Kidney glomerular epithelial cell (primary cell): ENCODE results near the gene PXN.
"Not testable (repeated sequence)": the region's sequence is repeated elsewhere in the genome, so short reads cannot be mapped to it uniquely, and the experiment has no call there.

Source experiments
- DNase-seq: peaks from one replicate; lab custom pipeline; 2025; lab: John Stamatoyannopoulos, UW

PXN gene

DNA sequence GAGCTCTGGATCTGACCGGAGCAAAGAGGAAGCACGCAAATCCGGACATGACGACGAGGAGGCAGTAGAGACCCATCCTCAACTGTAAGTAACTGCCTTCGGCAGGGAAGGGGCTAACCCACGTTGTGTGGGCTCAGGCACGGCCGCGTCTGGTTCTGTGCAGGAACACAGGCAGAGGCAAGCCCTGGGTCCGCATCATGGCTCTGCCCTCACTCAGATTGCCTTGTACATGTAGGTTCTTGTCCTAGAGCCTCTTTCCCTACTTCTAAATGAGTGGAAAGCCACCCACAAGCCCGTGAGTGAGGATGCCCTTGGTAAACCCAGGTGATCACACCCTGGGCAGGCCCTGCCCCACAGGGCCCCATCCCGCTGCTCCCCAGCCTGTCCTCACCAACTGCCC is 55.7 kb downstream of the PXN start:
- no peak for DNase-seq

DNA sequence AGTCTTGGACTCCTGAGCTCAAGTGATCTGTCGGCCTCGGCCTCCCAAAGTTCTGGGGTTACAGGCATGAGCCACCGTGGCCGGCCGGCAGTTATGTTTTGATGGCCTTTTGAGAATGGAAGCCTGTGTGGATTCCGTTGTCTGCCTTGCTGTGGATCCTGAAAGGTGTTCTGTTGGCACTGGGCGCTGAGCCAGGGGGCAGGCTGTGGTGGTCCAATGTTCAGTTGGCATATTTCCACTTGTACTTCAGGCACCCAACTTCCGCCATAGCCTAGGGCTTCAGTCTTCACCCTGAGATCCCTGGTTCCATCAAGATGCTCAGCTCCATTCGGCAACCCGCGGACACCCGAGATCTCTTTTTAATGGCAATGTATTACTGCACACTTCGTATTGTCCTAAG is 58.3 kb downstream of the PXN start:
- no peak for DNase-seq

DNA sequence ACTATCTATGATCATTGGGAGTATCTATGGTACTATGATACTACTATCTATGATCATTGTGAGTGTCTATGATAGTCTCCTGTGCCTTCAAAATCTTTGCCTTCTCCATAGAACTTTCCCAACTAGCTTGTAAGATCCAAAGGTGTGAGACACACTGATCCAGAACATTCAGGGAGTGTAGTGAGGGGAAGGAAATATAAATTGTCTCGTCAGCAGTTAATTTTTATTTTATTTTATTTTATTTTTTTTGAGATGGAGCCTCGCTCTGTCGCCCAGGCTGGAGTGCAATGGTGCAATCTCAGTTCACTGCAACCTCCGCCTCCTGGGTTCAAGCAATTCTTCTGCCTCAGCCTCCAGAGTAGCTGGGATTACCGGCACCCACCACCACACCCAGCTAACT is 58.7 kb downstream of the PXN start:
- not testable (repeated sequence) for DNase-seq

DNA sequence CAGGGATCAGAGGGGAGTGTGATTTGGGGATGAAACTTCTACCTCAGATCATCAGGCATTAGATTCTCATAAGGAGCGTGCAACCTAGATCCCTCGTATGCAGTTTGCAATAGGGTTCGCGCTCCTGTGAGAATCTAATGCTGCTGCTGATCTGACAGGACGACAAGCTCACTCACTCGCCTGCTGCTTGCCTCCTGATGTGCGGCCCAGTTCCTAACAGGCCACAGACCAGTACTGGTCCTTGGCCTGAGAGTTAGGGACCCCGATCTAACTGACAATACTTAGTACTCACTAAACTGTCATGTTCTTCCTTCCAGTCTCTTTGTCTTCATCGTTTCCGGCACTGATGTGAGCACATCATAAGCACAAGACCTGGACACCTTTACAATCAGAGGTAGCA is 59.3 kb downstream of the PXN start:
- DNase-seq: no peak

DNA sequence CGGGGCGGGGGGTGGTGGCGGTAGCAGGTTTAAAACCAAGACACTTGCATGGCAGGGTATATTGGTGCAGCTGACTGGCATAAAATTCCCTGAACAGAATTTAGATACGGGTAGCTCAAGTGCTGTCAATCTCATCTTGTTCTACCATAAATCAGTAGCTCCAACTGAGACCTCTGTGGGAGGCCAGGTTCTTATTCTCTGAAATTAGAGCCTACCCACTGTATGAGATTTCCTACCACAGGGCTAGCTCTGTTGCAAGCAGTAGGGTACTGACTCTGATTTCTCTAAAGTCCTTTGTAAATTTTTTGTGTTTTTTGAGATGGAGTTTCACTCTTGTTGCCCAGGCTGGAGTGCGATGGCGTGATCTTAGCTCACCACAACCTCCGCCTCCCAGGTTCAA is 61.4 kb downstream of the PXN start:
- no peak for DNase-seq

DNA sequence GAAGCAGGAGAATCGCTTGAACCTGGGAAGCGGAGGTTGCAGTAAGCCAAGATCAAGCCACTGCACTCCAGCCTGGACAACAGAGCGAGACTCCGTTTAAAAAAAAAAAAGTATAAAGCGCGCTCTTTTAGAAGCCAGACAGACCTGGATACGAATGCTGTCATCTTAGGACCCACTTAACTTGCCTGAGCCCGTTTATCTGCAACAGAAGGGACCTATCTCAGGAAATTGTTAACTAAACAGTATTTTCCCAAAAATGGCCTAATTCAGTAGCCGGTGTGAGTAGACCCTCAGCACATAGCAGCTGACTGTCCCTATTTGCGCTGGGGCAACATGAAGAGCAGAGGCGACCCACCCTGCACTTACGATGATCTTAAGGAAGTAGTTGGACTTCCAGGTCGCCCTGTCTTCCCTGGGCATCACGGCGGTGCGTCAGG is 65.1 kb downstream of the PXN start:
- no peak for DNase-seq

DNA sequence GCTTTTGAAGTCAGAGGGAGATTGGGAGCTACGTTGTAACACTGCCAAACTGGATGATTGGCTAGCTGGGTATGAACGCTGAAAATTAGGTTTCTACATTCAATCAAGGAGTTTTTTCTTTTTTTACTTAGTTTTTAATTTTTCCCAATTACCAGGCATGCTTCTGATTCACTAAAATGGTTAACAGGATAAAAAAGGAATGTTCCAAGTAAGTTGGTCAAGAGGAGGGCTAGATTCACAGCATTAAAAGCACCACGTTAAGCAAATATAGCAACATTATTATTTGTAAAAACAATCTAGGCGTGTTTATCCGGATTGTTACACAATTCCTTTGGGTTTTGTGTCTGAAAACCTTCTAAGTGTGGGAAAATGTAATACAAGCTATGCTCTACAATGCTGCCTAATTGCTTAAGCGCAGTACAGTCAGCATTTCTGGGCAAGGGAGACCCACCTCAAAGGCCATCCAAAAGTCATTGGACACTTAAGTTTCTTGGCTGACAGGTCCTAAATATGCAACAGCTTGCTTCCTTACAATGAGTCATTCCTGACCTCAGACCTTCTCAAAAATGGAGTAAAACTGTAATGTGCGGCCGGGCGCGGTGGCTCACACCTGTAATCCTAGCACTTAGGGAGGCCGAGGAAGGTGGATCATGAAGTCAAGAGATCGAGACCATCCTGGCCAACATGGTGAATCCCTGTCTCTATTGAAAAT is 65.8 kb downstream of the PXN start:
- no peak for DNase-seq

DNA sequence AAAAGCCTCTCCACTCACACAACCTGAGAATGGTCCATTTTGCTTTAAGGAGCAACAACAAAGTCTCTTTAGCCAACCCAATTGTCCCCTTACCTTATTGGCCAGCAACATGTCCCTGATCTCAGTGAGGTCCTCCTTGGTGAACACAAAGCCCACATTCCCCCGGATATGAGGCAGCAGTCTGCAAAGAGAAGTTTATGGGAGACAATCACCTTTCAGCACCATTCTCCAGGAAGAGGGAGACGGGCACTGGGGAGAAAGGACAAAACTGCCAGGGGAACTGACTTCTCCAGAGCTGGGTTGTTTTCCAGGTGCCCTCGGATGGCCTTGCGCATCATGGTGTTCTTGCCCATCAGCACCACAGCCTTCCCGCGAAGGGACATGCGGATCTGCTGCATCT is 66.5 kb downstream of the PXN start:
- DNase-seq: no peak

DNA sequence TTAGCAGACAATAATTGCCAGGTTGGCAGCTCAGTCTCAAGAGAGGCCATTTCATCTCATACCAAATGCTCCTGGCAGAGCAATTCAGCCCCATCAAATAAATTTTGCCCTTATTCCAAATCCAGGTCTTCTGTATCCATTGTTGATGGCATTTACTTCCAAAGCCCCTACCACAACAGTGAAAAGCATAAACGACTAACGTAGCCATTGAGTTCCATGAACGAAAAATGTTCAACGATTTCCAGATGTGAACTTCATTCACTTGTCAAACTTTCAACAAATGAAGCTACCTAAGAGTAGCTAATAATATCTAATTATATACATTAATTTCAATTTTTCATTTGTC is 68.0 kb downstream of the PXN start:
- DNase-seq: no peak

DNA sequence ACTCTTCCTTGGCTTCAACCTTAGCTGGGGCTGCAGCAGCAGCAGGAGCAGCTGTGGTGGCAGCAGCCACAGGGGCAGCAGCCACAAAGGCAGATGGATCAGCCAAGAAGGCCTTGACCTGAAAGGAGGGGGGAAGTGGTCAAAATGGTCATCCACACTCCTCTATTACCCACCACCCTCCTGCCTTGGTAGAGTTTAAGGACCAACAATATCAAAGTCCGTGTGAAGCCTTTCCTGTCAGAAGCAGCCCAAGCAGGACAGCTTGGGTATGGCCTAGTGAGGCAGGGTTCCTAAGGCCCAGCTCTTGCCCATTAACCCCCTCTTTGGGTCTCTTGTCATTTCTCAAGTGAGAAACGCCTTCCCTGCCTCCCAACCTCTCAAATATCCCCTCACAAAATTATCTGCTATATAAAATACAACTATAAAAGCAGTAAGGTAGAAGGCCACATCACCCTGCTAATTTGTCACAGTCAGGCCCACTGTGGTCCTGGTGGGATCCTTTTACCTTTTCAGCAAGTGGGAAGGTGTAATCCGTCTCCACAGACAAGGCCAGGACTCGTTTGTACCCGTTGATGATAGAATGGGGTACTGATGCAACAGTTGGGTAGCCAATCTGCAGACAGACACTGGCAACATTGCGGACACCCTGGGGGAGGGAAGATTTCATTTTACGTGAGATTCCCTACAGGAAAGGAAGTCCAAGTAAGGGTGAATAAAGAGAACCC is 68.6 kb downstream of the PXN start:
- DNase-seq: not testable (repeated sequence)

DNA sequence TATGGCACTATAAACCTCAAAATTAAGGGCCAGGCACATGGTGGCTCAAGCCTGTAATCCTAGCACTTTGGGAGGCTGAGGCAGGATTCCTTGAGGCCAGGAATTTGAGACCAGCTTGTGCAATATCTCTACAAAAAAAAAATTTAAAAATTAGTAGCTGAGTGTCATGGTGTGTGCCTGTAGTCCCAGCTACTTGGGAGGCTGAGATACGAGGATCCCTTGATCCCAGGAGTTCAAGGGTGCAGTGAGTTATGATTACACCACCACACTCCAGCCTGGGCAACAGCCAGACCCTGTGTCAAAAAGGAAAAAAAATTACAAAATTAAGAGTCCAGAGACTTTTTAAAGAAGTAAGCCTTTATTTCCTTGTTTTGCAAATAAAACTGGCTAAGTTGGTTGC is 69.2 kb downstream of the PXN start:
- DNase-seq: no peak

DNA sequence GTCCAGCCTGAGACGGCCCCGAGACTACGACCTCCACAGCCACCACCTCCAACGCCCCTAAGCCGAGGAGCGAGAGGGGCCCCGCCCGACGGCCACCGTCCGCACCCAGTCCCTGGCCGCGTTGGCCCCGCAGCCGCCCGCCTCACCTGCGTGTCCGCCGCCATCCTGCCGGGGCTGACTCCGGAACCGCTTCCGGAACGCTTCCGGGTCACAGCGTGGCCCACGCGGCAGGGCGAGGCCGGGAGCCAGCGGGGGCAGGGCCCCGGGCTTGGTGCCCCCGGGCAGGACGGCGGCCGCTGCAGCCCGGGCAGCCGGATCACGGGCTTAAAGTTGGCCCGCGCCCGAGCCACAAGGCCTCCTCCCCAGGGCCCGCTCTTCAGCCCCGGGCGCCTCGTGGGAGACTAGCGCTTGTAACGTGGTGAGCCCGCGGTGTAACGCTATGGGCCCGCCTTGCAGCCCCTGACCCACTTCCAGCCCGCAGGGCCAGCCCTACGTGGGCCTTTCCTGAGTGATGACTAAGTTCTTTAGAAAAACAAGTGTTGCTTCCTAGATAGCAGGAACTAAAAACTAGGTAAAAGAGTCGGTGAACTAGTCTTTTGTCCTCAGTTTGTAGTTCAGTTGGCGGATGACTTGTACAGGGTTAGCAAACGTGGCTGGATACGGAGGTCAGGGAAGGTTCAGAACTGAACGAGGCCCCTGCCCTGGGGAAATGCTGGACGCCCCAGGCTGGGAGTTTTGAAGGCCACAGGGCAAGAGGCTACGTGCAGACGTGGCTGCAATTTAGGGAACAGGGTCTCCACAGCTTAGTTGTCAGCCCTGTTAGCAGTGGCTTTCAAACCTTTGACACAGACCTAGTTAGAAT is 70.8 kb downstream of the PXN start, which contains the start of gene GCN1:
Gene GCN1, minus strand, starts transcription at position 182 of the 862 bp plus-strand sequence. Its CDS starts 18 bp downstream, at position 164.
- DNase-seq: peak; percentile 59

DNA sequence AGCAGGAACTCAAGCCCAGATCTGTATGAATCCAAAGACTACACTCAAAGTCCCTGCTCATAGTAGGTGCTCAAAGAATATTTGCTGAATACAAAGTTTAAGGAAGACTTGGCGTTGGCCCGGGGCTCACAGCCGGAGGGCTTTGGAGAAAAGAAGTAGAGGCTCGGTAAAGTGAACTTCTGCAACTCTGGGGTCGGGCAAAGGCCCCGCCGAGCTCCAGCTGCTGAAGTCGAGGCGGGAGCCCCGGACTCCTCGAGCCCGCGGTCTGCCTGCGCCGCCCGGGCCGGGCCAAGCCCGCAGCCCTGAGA is 71.3 kb downstream of the PXN start:
- DNase-seq: no peak

DNA sequence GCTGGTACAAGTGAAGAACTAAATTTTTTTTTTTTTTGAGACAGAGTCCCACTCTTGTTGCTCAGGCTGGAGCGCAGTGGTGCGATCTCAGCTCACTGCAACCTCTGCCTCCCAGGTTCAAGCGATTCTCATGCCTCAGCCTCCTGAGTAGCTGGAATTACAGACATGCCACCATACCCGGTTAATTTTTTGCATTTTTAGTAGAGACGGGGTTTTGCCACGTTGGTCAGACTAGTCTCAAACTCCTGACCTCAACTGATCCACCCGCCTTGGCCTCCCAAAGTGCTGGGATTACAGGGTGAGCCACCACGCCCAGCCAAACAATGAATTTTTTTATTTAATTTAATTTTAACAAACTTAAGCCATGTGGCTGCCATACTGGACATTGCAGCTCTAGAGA is 72.2 kb downstream of the PXN start:
- DNase-seq: not testable (repeated sequence)

DNA sequence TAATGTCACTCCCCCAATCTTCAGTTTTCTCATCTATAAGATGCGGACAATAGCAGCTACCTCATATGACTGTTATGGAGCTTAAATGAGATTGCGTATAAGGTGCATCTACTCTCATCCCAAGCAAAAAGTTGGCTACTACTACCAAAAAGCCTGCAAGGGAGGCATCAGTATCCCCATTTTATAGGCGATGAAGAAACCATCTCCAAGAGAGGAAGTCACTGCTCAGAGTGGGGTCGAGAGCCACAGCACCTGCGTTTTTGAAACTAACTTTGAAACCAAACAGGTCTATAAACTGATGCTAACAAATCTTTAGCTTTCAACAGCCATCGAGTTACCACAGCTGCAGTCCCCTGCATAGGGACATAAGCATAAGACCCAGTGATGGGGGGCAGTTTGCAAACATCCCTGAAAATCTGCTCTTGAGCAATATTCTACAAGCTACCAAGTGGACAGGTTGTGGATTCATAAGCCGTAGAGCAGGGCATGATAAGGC is 74.5 kb downstream of the PXN start:
- DNase-seq: no peak

DNA sequence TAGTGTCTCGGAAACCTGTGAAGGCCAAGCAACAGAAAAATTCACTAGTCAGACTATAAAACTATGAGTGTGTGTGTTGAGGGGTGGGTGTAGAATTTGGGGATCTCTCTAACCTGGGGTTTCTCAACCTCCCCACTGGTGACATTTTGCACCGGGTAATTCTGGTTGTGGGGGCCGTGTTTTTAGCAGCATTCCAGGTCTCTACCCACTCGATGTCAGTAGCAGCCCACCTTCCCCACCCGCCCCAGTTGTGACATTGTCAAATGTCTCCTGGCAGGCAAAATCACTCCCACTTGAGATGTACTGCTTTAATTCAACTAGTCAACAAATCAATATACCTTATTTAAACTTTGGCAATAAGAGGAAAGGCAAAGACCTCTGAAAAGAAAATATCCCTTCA is 75.1 kb downstream of the PXN start:
- no peak for DNase-seq

DNA sequence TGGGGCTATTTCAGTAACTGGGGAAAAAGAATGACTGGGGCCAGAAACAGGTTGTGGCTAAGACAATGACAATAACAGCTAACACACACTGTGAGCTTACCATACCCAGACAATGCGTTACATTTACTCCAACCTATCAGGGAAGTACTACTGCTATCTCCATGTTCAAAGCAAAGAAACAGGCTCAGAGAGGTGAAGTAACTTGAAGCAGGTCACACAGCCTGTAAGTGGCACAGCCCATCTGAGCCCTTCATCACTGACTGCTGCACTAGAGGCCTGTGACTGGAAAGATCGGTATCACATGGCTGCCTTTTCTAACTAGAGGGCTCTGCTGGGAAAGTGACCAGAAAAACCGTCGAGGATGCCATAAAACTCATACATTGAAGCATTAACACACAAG is 78.9 kb downstream of the PXN start:
- DNase-seq: no peak

DNA sequence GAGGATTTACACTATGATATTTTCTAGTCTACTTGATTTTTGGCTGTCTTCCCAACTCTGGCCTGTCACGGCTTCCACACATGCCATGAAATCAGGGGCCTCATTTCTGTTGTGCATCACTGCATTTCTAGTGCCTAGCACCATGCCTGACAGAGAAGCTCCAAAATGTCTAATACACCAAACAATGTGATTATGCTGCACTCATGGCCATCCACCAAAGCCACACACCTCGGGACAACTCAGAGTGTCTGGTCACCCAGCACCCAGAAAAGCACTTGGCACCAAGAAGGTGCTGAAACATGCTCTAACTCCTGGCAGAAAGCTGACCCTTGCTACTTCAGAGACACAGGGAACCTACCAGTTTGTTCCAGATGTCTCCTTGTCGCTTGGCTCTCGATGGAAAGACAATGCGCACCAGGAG is 82.3 kb downstream of the PXN start:
- peak; percentile 80 for DNase-seq

DNA sequence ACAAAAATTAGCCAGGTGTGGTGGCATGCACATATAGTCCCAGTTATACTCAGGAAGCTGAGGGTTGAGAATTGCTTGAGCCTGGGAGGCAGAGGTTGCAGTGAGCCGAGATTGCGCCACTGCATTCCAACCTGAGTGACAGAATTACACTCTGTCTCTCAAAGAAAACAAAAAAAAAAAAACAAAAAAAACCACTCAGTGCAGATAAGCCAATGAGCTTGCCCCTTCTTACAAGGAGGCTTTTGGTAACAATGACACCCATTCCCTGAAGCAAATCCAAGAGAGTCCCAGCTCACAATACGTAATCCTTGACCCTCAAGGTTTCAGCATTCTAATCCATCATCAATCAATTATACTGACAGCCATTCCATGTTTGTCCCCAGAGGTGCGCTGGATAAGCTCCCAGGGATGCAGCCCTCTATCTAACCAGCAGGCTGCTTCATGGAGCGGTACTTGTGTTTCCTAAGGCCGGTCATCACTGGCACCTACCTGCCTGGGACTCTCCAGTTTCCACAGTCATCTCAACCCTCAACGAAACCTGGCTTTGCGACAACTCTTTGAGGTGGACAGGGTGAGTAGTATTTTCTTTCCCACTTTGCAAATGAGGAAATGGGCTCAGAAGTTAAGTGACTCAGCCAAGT is 83.4 kb downstream of the PXN start:
- peak; percentile 57 for DNase-seq

DNA sequence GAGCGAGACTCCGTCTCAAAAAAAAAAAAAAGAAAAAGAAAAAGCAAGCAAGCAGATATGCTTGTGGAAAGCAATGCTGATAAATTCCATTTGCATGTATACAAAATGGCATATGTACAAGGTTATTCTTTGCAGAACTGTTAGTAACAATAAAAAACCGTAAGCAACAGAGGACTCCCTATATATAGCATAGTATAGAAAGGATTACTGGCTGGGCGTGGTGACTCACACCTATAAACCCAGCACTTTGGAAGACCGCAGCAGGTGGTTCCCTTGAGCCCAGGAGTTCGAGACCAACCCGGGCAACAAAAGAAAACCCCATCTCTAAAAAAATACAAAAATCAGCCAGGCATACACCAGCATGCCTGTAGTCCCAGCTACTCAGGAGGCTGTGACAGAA is 84.6 kb downstream of the PXN start:
- DNase-seq: no peak

DNA sequence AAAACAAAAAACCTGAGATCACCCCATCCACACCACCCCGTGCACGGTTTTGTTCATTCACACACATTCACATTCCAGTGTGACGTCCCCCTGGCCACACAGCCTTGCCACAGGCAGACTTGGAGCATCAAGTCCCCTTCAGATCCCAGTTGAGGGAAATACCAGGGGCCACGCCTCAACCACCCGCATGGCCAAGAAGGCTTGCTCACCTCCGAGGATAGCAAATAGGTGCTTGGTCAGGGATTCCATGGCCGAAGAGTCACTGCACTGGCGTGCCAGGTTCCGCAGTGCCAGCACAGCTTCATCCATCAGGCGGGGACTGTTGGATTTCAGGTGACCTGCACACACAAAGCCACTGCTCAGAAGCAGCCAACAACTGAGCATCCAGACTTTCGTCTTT is 90.0 kb downstream of the PXN start:
- DNase-seq: no peak

DNA sequence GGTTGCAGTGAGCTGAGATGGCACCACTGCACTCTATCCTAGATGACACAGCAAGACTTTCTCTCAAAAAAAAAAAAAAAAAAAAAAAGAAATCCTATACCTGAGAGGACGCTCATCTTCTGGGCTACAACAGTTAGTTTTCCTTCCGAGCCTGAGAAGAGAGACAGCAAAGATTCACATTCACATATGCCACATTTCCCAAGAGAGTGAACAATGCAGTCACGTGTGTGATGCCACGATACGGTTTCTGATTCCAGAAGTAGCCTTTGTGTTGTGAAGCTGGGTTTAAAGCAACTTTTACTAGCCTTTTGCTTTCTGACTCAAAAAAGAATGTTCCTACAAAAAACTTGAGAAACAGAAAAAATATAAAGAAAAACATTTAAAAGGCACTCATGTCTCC is 90.5 kb downstream of the PXN start:
- no peak for DNase-seq
